OCI-LY1 (cell line): ENCODE measurements around the gene MSI1.
A peak's percentile ranks its signal among the peaks of the same experiment; 100 is the strongest.
"Not testable (repeated sequence)": the region's sequence is repeated elsewhere in the genome, so short reads cannot be mapped to it uniquely, and the experiment has no call there.

ENCODE experiments used
- H2AFZ ChIP-seq: fragments of 200-600 bp; sonication (generic), shearing (Covaris generic); 2 replicates; pipeline ENCODE4 v1.6.0; 2014; ENCODE audit warnings: antibody characterized with exemption, mild to moderate bottlenecking, low read length
- H3F3A ChIP-seq: fragments of 200-600 bp; sonication (generic), shearing (Covaris generic); 2 replicates; pipeline ENCODE4 v1.6.0; 2014; ENCODE audit warnings: mild to moderate bottlenecking, antibody characterized with exemption, low read length, moderate library complexity; ENCODE audit not compliant: insufficient read depth
- H3K27ac ChIP-seq: fragments of 200-600 bp; sonication (generic); 2 replicates; pipeline ENCODE4 v1.5.1; 2014; ENCODE audit warnings: low read length, mixed run types, mild to moderate bottlenecking, low read depth; ENCODE audit not compliant: poor library complexity, severe bottlenecking
- H3K27me3 ChIP-seq: fragments of 200-600 bp; sonication (generic); 2 replicates; pipeline ENCODE4 v1.6.0; 2014; ENCODE audit warnings: antibody characterized with exemption, mild to moderate bottlenecking, low read length, moderate library complexity; ENCODE audit not compliant: insufficient read depth
- H3K36me3 ChIP-seq: fragments of 200-600 bp; sonication (generic); 2 replicates; pipeline ENCODE4 v1.6.1; 2014; ENCODE audit warnings: mild to moderate bottlenecking, antibody characterized with exemption, low read length, moderate library complexity, mixed read lengths; ENCODE audit not compliant: insufficient read depth
- H3K4me1 ChIP-seq: fragments of 200-600 bp; sonication (generic); 2 replicates; pipeline ENCODE4 v1.5.1; 2014; ENCODE audit warnings: mild to moderate bottlenecking, low read length, moderate library complexity; ENCODE audit not compliant: insufficient read depth, severe bottlenecking
- H3K4me2 ChIP-seq: fragments of 200-600 bp; sonication (generic), shearing (Covaris generic); 2 replicates; pipeline ENCODE4 v1.6.1; 2014; ENCODE audit warnings: low read length
- H3K4me3 ChIP-seq: fragments of 200-600 bp; sonication (generic); 2 replicates; pipeline ENCODE4 v1.5.1; 2014; ENCODE audit warnings: low read length, low read depth, mild to moderate bottlenecking, mixed read lengths; ENCODE audit not compliant: poor library complexity, severe bottlenecking
- H3K79me2 ChIP-seq: fragments of 200-600 bp; shearing (Covaris generic); 2 replicates; pipeline ENCODE4 v1.6.1; 2016; ENCODE audit warnings: mixed run types, low read length, mixed read lengths; ENCODE audit not compliant: insufficient read depth
- H3K9ac ChIP-seq: fragments of 200-600 bp; sonication (generic), shearing (Covaris generic); 2 replicates; pipeline ENCODE4 v1.6.1; 2014; ENCODE audit warnings: mild to moderate bottlenecking, low read length, mixed read lengths
- H3K9me2 ChIP-seq: fragments of 200-600 bp; sonication (generic), shearing (Covaris generic); 2 replicates; pipeline ENCODE4 v1.6.1; 2014; ENCODE audit warnings: low read depth, mild to moderate bottlenecking, low read length, mixed read lengths
- H3K9me3 ChIP-seq: fragments of 200-600 bp; shearing (Covaris generic); 2 replicates; pipeline ENCODE4 v1.6.1; 2014; ENCODE audit warnings: low read length, mixed read lengths
- H4K20me1 ChIP-seq: fragments of 200-600 bp; sonication (generic), shearing (Covaris generic); 2 replicates; pipeline ENCODE4 v1.6.0; 2016; ENCODE audit warnings: mild to moderate bottlenecking, low read length; ENCODE audit not compliant: insufficient read depth
- CTCF ChIP-seq: fragments of 200-600 bp; sonication (generic), shearing (Covaris generic); IDR thresholded peaks from 2 replicates; pipeline ENCODE4 v1.5.1; 2017; ENCODE audit warnings: mild to moderate bottlenecking, antibody characterized with exemption, low read length, moderate library complexity, mixed read lengths
- EZH2 ChIP-seq: fragments of 200-600 bp; sonication (generic), shearing (Covaris generic); IDR thresholded peaks from 2 replicates; pipeline ENCODE4 v1.8.0; 2017; ENCODE audit warnings: borderline replicate concordance, mixed run types, mild to moderate bottlenecking, antibody characterized with exemption, low read length, moderate library complexity, mixed read lengths

MSI1 gene

GRCh38 chr12:120337730-120338129 is 31.2 kb downstream of the MSI1 start:
- Histone ChIP-seq H3K4me3 (no peak overlapping the region), H3K36me3 (no peaks in the 10 kb centered on the region), H3K4me2 (no peak overlapping the region), H2AFZ (no peak overlapping the region), H4K20me1 (no peaks in the 10 kb centered on the region), H3K79me2 (no peaks in the 10 kb centered on the region), H3K27me3 (no peaks in the 10 kb centered on the region; the same call in 1 of the 2 replicates), H3K9me2 (no peaks in the 10 kb centered on the region), H3K27ac (no peak overlapping the region), H3K4me1 (no peaks in the 10 kb centered on the region), H3F3A (no peaks in the 10 kb centered on the region), H3K9ac (no peak overlapping the region), H3K9me3 (peaks cover 8% of the 10 kb centered on the region)
- TF ChIP-seq EZH2 (no peak), CTCF (no peak)

GRCh38 chr12:120336392-120336791 is 32.6 kb downstream of the MSI1 start:
- H3K9me3 ChIP-seq, H4K20me1 ChIP-seq, H3K9me2 ChIP-seq, H2AFZ ChIP-seq, H3K79me2 ChIP-seq, H3F3A ChIP-seq, H3K27ac ChIP-seq, H3K36me3 ChIP-seq, H3K4me1 ChIP-seq, H3K4me2 ChIP-seq, H3K4me3 ChIP-seq, H3K27me3 ChIP-seq, H3K9ac ChIP-seq: not testable (repeated sequence)

GRCh38 chr12:120335447-120335846 is 33.5 kb downstream of the MSI1 start:
- not testable (repeated sequence) for H3K4me1 ChIP-seq, H3K9ac ChIP-seq, H3K36me3 ChIP-seq, H3K27me3 ChIP-seq, H3K9me2 ChIP-seq, H3K27ac ChIP-seq, H4K20me1 ChIP-seq, H3F3A ChIP-seq, H3K4me2 ChIP-seq, H3K79me2 ChIP-seq, H3K4me3 ChIP-seq, H2AFZ ChIP-seq, H3K9me3 ChIP-seq
- TF ChIP-seq CTCF = peak; percentile 46

GRCh38 chr12:120332523-120332922 is 36.4 kb downstream of the MSI1 start:
- no peaks in the 10 kb centered on the region for H3K36me3 ChIP-seq
- no peaks in the 10 kb centered on the region for H3K9me2 ChIP-seq
- H2AFZ ChIP-seq = no peak overlapping the region
- H3K4me3 ChIP-seq = no peak overlapping the region
- no peaks in the 10 kb centered on the region for H3K27me3 ChIP-seq
- no peak overlapping the region for H3K4me2 ChIP-seq
- no peak overlapping the region for H3K9ac ChIP-seq
- H3K79me2 ChIP-seq = no peaks in the 10 kb centered on the region
- H4K20me1 ChIP-seq = no peaks in the 10 kb centered on the region
- H3K4me1 ChIP-seq = no peaks in the 10 kb centered on the region
- H3K27ac ChIP-seq = no peak overlapping the region
- TF ChIP-seq CTCF (no peak), EZH2 (no peak)
- H3F3A ChIP-seq = no peaks in the 10 kb centered on the region
- peaks cover 6% of the 10 kb centered on the region for H3K9me3 ChIP-seq
